Mammary microvascular endothelial cell (primary cell): ENCODE data around the gene ISYNA1. TPM values are rescaled to one million over a fixed set of nuclear protein-coding genes. Genes with fewer than 3 reads are reported as not detected.

Experiments
- total RNA-seq: library from RNA; depleted of rRNA; stranded (reverse); fragments of >200 nt; gene quantifications from 2 replicates; pipeline ENCODE4 v1.2.3, GENCODE V29; 2015

ISYNA1 gene
- total RNA-seq = 24.8 and 26.0 TPM in 2 replicates

DNA sequence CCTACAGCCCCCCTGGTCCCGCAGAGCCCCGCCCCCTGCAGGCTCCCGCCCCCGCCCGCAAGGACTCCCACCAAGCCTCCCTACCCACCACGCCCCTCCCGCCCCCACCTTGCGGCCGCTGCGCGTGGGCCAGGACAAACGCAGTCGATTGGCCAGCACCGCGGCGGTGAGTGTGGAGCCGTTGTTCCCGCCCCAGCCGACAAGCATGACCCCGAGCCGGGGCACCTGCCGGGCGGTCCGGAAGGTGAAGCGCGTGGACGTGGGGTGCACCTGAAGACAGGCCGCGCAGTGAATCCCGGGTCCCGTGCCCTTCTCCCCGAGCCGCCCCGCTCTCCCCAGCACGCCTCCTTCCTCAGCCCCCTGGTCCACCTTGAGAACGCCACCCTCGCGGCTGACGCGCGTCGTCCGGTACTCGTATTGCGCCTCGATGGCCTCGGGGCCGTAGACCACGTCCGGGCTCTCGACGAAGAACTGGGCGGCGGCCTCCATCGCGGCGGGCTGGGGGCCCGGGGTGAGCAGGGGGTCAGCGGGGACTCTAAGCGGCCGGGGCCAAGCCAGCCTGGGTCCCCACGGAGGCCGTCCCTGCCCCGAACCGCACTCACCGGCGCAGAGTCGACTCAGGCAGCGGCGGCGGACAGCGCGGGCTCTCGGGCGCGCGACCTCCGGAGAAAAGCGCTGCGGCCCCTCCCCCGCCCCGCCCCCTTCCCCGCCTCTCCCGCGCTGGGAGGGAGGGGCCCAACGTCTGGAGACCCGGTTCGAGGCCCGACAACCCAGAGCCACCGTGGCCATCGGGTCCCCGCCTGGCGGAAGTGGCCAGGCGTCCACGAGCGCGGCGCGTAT lies at the start of gene ISYNA1:
Gene ISYNA1 (minus strand): TSS at position 643 of the 840 bp plus-strand sequence. CDS start 154 bp downstream, at position 489.

DNA sequence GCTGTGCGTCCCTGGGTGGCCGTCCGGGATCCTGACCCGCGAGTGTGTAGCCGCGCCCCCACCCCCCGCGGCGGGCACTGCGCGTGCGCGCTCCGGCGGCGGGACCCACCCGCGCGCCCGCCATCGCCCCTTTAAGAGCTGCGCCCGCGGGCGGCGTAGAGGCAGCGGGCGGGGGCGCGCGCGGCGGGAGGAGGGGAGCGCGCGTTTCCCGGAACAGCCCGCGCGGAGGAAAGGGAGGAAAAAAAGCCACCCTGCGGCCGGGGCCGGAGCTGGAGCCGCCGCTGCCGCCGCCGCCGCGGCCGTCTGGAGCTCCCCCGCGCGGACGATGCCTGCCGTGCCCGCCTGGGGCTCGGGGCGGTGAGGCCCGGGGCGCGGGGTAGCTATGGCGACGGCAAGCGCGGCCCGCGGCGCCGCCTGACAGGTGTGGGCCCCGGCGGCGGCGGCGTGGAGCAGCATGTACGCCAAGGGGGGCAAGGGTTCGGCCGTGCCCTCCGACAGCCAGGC lies 18.7 kb downstream of the ISYNA1 start, which contains the start of gene SSBP4:
Gene SSBP4 (plus strand): TSS at position 204 of the 504 bp plus-strand sequence. CDS start 251 bp downstream, at position 455.

DNA sequence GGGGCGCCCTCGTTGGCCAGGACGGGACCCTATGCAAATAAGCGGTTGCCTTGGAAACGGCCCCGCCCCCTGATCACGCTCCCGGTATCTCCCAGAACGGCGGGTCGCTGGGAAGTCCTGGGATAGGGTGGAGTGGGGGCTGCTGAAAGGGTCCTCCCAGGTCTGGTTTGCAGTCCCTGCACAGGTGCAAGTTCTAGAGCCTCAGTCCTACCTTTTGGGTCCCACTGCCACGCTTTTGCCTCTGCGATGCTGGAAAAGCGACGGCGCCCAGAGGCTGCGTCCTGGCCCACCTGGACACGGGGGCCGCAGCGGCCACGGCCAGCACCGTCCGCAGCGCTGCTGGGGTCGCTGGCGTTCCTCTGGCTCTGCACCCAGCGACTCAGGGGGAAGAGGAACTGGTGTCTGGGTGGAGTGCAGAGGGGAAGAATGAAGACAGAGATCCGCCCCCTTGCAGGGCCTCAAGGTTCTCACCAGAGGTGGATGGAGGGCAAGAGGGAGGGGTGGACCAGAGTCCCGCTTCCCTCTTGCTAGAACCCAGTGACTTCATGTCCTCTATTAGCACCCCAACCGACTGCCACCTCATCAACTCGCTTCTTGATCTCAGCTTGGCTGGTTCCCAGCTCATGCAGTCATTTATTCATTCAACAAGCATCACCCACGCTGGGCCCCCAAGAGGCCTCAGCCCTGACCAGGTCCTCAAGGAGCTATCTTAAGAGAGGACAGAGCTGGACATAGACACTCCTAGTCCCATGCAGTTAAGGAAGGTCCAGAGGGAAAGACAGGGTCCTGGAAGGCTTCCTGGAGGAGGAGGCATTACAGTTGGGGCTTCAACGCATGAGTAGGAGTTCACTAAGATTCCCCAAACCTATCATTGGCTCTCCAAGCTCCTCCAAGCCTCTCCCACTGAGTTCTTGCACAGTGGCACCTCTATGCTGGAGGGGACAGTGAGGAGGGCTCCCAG lies 40.4 kb downstream of the ISYNA1 start, which contains the start of gene LRRC25:
Gene LRRC25 (minus strand): TSS at position 381 of the 961 bp plus-strand sequence. CDS start 659 bp downstream, outside the sequence.

DNA sequence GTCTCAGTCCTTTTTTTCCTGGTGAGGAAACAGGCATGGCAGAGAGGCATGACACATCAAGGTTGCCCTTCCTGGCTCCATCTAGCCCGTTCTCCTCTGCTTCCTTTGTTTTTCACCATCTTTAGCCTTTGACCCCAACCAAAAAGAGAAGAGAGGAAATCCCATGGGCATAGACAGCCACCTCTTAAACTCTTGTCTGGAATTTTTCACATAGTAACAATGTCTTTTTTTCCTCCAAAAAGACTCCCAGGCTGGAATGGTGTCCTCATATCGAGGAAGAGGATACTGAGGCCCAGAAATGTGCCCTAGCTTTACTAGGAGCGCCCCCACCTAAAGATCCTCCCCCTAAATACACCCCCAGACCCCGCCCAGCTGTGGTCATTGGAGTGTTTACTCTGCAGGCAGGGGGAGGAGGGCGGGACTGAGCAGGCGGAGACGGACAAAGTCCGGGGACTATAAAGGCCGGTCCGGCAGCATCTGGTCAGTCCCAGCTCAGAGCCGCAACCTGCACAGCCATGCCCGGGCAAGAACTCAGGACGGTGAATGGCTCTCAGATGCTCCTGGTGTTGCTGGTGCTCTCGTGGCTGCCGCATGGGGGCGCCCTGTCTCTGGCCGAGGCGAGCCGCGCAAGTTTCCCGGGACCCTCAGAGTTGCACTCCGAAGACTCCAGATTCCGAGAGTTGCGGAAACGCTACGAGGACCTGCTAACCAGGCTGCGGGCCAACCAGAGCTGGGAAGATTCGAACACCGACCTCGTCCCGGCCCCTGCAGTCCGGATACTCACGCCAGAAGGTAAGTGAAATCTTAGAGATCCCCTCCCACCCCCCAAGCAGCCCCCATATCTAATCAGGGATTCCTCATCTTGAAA lies 52.0 kb downstream of the ISYNA1 start, which contains the start of gene GDF15:
Gene GDF15 (plus strand): TSS at position 484 of the 868 bp plus-strand sequence. CDS start 32 bp downstream, at position 516.

Other genes with a start within 250 kb of the ISYNA1 start
- gene MPV17L2, start 244.9 kb downstream of the ISYNA1 start, total RNA-seq = 31.2 and 59.0 TPM in 2 replicates
- gene RAB3A, start 234.1 kb downstream of the ISYNA1 start, total RNA-seq = 0.60 and 1.5 TPM in 2 replicates
- gene PDE4C, start 211.7 kb downstream of the ISYNA1 start, total RNA-seq = 0.25 and 0.27 TPM in 2 replicates
- 0.10 and 0.13 TPM in 2 replicates for gene IQCN, start 163.7 kb downstream of the ISYNA1 start, total RNA-seq
- 210 and 293 TPM in 2 replicates for gene JUND, start 156.5 kb downstream of the ISYNA1 start, total RNA-seq
- 333 and 341 TPM in 2 replicates for gene LSM4, start 115.1 kb downstream of the ISYNA1 start, total RNA-seq
- gene PGPEP1, start 97.5 kb downstream of the ISYNA1 start, total RNA-seq = 8.5 and 18.4 TPM in 2 replicates
- gene GDF15, start 52.0 kb downstream of the ISYNA1 start, total RNA-seq = 412 and 428 TPM in 2 replicates
- not detected in 2 replicates for gene LRRC25, start 40.5 kb downstream of the ISYNA1 start, total RNA-seq
- 134 and 141 TPM in 2 replicates for gene SSBP4, start 18.7 kb downstream of the ISYNA1 start, total RNA-seq
- gene ELL, start 83.9 kb upstream of the ISYNA1 start, total RNA-seq = 13.9 and 17.0 TPM in 2 replicates
- gene FKBP8, start 105.4 kb upstream of the ISYNA1 start, total RNA-seq = 209 and 231 TPM in 2 replicates
- gene KXD1, start 119.7 kb upstream of the ISYNA1 start, total RNA-seq = 141 and 143 TPM in 2 replicates
- gene UBA52, start 133.7 kb upstream of the ISYNA1 start, total RNA-seq = 814 and 1,089 TPM in 2 replicates
- gene REX1BD, start 150.7 kb upstream of the ISYNA1 start, total RNA-seq = 153 and 160 TPM in 2 replicates
- 0.53 and 0.69 TPM in 2 replicates for gene CRLF1, start 168.7 kb upstream of the ISYNA1 start, total RNA-seq
- gene TMEM59L, start 174.7 kb upstream of the ISYNA1 start, total RNA-seq = 0.07 TPM in 1 of 2 replicates, not detected in the other
- 3.4 and 5.4 TPM in 2 replicates for gene KLHL26, start 198.9 kb upstream of the ISYNA1 start, total RNA-seq
- gene CRTC1, start 245.5 kb upstream of the ISYNA1 start, total RNA-seq = 2.0 and 3.7 TPM in 2 replicates